HepG2 (cell line): ENCODE results near the gene TTYH1. TPM values are rescaled to one million over a fixed set of nuclear protein-coding genes. Genes with fewer than 3 reads are reported as not detected.

Experiments used
- AGO1 ChIP-seq: fragments of 200-400 bp; formaldehyde crosslinking; IDR thresholded peaks from 2 replicates; pipeline ENCODE4 v1.6.1; 2017; ENCODE audit warnings: mild to moderate bottlenecking, low read depth, low read length, moderate library complexity; ENCODE audit not compliant: poor library complexity, severe bottlenecking
- AHR ChIP-seq: IDR thresholded peaks from 2 replicates; pipeline ENCODE4 v1.6.1; 2018; ENCODE audit warnings: missing genetic modification reagents, missing compliant biosample characterization
- CBX5 ChIP-seq: sonication (generic); formaldehyde crosslinking; IDR thresholded peaks from 2 replicates; pipeline ENCODE4 v1.4.0; 2020; ENCODE audit warnings: missing genetic modification reagents, borderline replicate concordance
- CHD2 ChIP-seq: IDR thresholded peaks from 2 replicates; pipeline ENCODE4 v1.6.1; 2011; ENCODE audit warnings: low read depth, low read length, improper control_type of control experiment
- IRF2 ChIP-seq: IDR thresholded peaks from 2 replicates; pipeline ENCODE4 v1.6.1; 2018; ENCODE audit warnings: missing genetic modification reagents, missing compliant biosample characterization
- KLF11 ChIP-seq: IDR thresholded peaks from 2 replicates; pipeline ENCODE4 v1.6.1; 2016; ENCODE audit warnings: missing compliant biosample characterization
- KMT2A ChIP-seq: sonication (generic); formaldehyde crosslinking; IDR thresholded peaks from 2 replicates; pipeline ENCODE4 v1.4.0; 2020; ENCODE audit warnings: missing genetic modification reagents
- MEF2D ChIP-seq: sonication (generic); formaldehyde crosslinking; IDR thresholded peaks from 2 replicates; pipeline ENCODE4 v1.5.1; 2020; ENCODE audit warnings: mild to moderate bottlenecking, missing genetic modification reagents
- MTA3 ChIP-seq: sonication (generic); formaldehyde crosslinking; IDR thresholded peaks from 2 replicates; pipeline ENCODE4 v1.4.0; 2020; ENCODE audit warnings: missing genetic modification reagents
- MTF1 ChIP-seq: sonication (generic); formaldehyde crosslinking; IDR thresholded peaks from 2 replicates; pipeline ENCODE4 v1.5.0; 2020; ENCODE audit warnings: missing genetic modification reagents
- POLR2A ChIP-seq, 2 experiments: IDR thresholded peaks; 2 replicates each; pipeline ENCODE4 v1.6.1; 2011; ENCODE audit warnings: low read depth in 2 of 2, low read length in 2 of 2, mild to moderate bottlenecking in 1 of 2, moderate library complexity in 1 of 2; ENCODE audit not compliant: insufficient read depth in 1 of 2
- POLR2AphosphoS5 ChIP-seq: IDR thresholded peaks from 2 replicates; pipeline ENCODE4 v1.6.1; 2012; ENCODE audit warnings: low read depth, low read length
- RFX3 ChIP-seq: IDR thresholded peaks from 2 replicates; pipeline ENCODE4 v1.6.1; 2016; ENCODE audit warnings: missing biosample characterization, missing genetic modification reagents
- SIX1 ChIP-seq: sonication (generic); formaldehyde crosslinking; IDR thresholded peaks from 2 replicates; pipeline ENCODE4 v1.4.0; 2020; ENCODE audit warnings: missing genetic modification reagents, borderline replicate concordance
- SP2 ChIP-seq: sonication (generic); formaldehyde crosslinking; IDR thresholded peaks from 2 replicates; pipeline ENCODE4 v1.5.1; 2020; ENCODE audit warnings: mild to moderate bottlenecking, missing genetic modification reagents
- TOE1 ChIP-seq: sonication (generic); formaldehyde crosslinking; IDR thresholded peaks from 2 replicates; pipeline ENCODE4 v1.4.0; 2020; ENCODE audit warnings: mild to moderate bottlenecking, missing genetic modification reagents
- ZFP37 ChIP-seq: sonication (generic); formaldehyde crosslinking; IDR thresholded peaks from 2 replicates; pipeline ENCODE4 v1.4.0; 2020; ENCODE audit warnings: missing genetic modification reagents, borderline replicate concordance
- ZFX ChIP-seq: sonication (generic); formaldehyde crosslinking; IDR thresholded peaks from 2 replicates; pipeline ENCODE4 v1.4.0; 2020; ENCODE audit warnings: mild to moderate bottlenecking, low read depth, missing genetic modification reagents, moderate library complexity
- ZNF605 ChIP-seq: sonication (generic); formaldehyde crosslinking; IDR thresholded peaks from 2 replicates; pipeline ENCODE4 v1.8.0; 2022; ENCODE audit warnings: mild to moderate bottlenecking, missing genetic modification reagents
- ZNF772 ChIP-seq: sonication (generic); formaldehyde crosslinking; IDR thresholded peaks from 2 replicates; pipeline ENCODE4 v1.5.0; 2020; ENCODE audit warnings: mild to moderate bottlenecking, missing genetic modification reagents
- ZNF780A ChIP-seq: sonication (generic); formaldehyde crosslinking; IDR thresholded peaks from 2 replicates; pipeline ENCODE4 v1.8.0; 2022; ENCODE audit warnings: mild to moderate bottlenecking, missing genetic modification reagents, moderate library complexity
- polyA plus RNA-seq, 8 experiments: library from polyadenylated mRNA; depleted of rRNA in 3 of 8; stranded (reverse) in 7 of 8; unstranded in 1 of 8; fragments of >200 nt; fragmentation: Illumina TruSeq in 4 of 8; extraction: Trizol in 4 of 8; gene quantifications; 2 replicates each; pipeline versions ENCODE4 v1.2.1 to v1.2.3, GENCODE V29; 2011 to 2016; ENCODE audit warnings: low read depth in 4 of 8, missing spikeins in 1 of 8, mixed read lengths in 1 of 8; ENCODE audit not compliant: insufficient read depth in 1 of 8
- total RNA-seq, 5 experiments: library from RNA; depleted of rRNA; stranded (reverse); fragments of >200 nt; fragmentation: Illumina TruSeq; extraction: Trizol; gene quantifications; 2 replicates each; pipeline ENCODE4 v1.2.3, GENCODE V29; 2016; ENCODE audit warnings: low read depth in 1 of 5
- TF ChIP-seq, protein P1 (sequence below): sonication (generic); formaldehyde crosslinking; IDR thresholded peaks from 2 replicates; pipeline ENCODE4 v1.5.1; 2020; ENCODE audit warnings: missing genetic modification reagents, mild to moderate bottlenecking, borderline replicate concordance
- TF ChIP-seq, protein P2 (sequence below): sonication (generic); formaldehyde crosslinking; IDR thresholded peaks from one replicate; pipeline ENCODE4 v1.5.1; 2020; ENCODE audit warnings: mild to moderate bottlenecking, missing genetic modification reagents; ENCODE audit errors: not compliant biosample characterization

TTYH1 gene
- total and polyA plus RNA-seq, 2 of the 13 experiments (the other 11 are each of a cell fraction or from before 2014, with no cell fraction given) = 6.9 to 19.9 TPM

DNA sequence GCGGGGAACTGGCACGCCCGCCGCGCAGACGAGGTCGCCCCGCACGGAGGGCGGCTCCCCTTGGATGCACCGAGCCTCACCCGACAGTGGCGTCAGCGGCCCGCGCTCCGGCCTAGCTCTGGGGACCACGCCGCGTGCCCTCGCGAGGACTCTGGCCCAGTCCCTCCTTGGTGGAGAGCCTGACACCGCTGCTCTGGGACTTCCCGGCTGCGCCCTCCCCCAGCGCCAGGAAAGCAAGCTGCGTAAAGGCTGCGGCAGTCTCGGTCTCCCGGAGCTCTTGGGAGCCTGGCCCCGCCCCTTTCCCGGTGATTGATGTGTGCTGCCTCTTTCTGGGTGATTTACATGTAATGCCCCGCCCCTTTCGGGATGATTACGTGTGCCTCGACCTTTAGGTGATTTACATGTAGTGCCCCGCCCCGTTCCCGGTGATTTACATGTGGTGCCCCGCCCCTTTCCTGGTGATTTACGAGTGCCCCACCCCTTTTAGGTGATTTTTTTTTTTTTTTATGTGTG, 48.3 kb downstream of the TTYH1 start, which contains the start of gene LENG9 (continued):
- TF ChIP-seq, protein P1, sequence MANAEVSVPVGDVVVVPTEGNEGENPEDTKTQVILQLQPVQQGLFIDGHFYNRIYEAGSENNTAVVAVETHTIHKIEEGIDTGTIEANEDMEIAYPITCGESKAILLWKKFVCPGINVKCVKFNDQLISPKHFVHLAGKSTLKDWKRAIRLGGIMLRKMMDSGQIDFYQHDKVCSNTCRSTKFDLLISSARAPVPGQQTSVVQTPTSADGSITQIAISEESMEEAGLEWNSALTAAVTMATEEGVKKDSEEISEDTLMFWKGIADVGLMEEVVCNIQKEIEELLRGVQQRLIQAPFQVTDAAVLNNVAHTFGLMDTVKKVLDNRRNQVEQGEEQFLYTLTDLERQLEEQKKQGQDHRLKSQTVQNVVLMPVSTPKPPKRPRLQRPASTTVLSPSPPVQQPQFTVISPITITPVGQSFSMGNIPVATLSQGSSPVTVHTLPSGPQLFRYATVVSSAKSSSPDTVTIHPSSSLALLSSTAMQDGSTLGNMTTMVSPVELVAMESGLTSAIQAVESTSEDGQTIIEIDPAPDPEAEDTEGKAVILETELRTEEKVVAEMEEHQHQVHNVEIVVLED (CRISPR knock-in tag) = no peak
- no peak for TF ChIP-seq IRF2
- TF ChIP-seq ZNF780A (CRISPR knock-in tag) = no peak
- TF ChIP-seq POLR2AphosphoS5 = peak; percentile 83
- no peak for TF ChIP-seq SIX1 (CRISPR knock-in tag)
- TF ChIP-seq MTF1 (CRISPR knock-in tag) = no peak
- TF ChIP-seq RFX3 (CRISPR knock-in tag) = no peak
- TF ChIP-seq CHD2 = peak; percentile 77
- TF ChIP-seq ZNF605 = no peak
- no peak; the same call in 1 of the 2 replicates for TF ChIP-seq MEF2D
- TF ChIP-seq MTA3 (CRISPR knock-in tag) = no peak
- peak; percentile 85 for TF ChIP-seq ZFX
- peak; percentile 60; the same call in 1 of the 2 replicates for TF ChIP-seq ZFP37
- TF ChIP-seq, protein P2, sequence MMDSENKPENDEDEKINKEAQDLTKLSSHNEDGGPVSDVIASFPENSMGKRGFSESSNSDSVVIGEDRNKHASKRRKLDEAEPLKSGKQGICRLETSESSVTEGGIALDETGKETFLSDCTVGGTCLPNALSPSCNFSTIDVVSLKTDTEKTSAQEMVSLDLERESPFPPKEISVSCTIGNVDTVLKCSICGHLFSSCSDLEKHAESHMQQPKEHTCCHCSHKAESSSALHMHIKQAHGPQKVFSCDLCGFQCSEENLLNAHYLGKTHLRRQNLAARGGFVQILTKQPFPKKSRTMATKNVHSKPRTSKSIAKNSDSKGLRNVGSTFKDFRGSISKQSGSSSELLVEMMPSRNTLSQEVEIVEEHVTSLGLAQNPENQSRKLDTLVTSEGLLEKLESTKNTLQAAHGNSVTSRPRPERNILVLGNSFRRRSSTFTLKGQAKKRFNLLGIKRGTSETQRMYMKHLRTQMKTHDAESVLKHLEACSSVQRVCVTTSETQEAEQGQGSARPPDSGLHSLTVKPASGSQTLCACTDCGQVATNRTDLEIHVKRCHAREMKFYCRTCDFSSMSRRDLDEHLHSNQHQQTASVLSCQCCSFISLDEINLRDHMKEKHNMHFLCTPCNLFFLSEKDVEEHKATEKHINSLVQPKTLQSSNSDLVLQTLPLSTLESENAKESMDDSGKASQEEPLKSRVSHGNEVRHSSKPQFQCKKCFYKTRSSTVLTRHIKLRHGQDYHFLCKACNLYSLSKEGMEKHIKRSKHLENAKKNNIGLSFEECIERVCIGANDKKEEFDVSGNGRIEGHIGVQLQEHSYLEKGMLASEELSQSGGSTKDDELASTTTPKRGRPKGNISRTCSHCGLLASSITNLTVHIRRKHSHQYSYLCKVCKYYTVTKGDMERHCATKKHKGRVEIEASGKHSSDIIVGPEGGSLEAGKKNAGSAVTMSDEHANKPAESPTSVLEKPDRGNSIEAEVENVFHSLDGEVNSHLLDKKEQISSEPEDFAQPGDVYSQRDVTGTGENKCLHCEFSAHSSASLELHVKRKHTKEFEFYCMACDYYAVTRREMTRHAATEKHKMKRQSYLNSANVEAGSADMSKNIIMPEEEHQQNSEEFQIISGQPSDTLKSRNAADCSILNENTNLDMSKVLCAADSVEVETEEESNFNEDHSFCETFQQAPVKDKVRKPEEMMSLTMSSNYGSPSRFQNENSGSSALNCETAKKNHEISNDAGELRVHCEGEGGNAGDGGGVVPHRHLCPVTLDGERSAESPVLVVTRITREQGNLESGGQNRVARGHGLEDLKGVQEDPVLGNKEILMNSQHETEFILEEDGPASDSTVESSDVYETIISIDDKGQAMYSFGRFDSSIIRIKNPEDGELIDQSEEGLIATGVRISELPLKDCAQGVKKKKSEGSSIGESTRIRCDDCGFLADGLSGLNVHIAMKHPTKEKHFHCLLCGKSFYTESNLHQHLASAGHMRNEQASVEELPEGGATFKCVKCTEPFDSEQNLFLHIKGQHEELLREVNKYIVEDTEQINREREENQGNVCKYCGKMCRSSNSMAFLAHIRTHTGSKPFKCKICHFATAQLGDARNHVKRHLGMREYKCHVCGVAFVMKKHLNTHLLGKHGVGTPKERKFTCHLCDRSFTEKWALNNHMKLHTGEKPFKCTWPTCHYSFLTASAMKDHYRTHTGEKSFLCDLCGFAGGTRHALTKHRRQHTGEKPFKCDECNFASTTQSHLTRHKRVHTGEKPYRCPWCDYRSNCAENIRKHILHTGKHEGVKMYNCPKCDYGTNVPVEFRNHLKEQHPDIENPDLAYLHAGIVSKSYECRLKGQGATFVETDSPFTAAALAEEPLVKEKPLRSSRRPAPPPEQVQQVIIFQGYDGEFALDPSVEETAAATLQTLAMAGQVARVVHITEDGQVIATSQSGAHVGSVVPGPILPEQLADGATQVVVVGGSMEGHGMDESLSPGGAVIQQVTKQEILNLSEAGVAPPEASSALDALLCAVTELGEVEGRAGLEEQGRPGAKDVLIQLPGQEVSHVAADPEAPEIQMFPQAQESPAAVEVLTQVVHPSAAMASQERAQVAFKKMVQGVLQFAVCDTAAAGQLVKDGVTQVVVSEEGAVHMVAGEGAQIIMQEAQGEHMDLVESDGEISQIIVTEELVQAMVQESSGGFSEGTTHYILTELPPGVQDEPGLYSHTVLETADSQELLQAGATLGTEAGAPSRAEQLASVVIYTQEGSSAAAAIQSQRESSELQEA = no peak
- TF ChIP-seq POLR2A (IDR thresholded peaks at IDR 0.05; ENCODE audit: insufficient read depth in 1 of 2, low read depth in 2 of 2, low read length in 2 of 2) = peak; percentile 85 to 95
- TF ChIP-seq TOE1 (CRISPR knock-in tag) = no peak; the same call in 1 of the 2 replicates
- no peak for TF ChIP-seq KLF11 (CRISPR knock-in tag)
- TF ChIP-seq KMT2A (CRISPR knock-in tag) = no peak
- no peak for TF ChIP-seq CBX5 (CRISPR knock-in tag)
- peak; percentile 68 for TF ChIP-seq ZNF772 (CRISPR knock-in tag)
- TF ChIP-seq AGO1 = no peak
- no peak for TF ChIP-seq SP2 (CRISPR knock-in tag)
- TF ChIP-seq AHR (CRISPR knock-in tag) = peak; percentile 53; the same call in 1 of the 2 replicates
